Stimulated activated CD8-positive, alpha-beta memory T cell treated with anti-CD3 and anti-CD28 coated beads, Interleukin-2, amount 100 ng/mL, for 48 hours (primary cell): ENCODE results near the gene LHX1.

Source experiments
- DNase-seq, 2 donors: peaks; one replicate each; pipeline ENCODE4 v3.0.0-alpha.2; 2020; ENCODE audit warnings: low read depth in 2 of 2

Gene LHX1

GRCh38 chr17:36922175-36922574, 15.1 kb upstream of the LHX1 start:
- DNase-seq, result no peak

- DNase-seq, result no peak
Measured at GRCh38 chr17:36923814-36924221, 13.5 kb upstream of the LHX1 start.

GRCh38 chr17:36926226-36926625, 11.0 kb upstream of the LHX1 start:
- DNase-seq, result no peak

GRCh38 chr17:36926701-36927100, 10.6 kb upstream of the LHX1 start:
- DNase-seq, result no peak

DNA sequence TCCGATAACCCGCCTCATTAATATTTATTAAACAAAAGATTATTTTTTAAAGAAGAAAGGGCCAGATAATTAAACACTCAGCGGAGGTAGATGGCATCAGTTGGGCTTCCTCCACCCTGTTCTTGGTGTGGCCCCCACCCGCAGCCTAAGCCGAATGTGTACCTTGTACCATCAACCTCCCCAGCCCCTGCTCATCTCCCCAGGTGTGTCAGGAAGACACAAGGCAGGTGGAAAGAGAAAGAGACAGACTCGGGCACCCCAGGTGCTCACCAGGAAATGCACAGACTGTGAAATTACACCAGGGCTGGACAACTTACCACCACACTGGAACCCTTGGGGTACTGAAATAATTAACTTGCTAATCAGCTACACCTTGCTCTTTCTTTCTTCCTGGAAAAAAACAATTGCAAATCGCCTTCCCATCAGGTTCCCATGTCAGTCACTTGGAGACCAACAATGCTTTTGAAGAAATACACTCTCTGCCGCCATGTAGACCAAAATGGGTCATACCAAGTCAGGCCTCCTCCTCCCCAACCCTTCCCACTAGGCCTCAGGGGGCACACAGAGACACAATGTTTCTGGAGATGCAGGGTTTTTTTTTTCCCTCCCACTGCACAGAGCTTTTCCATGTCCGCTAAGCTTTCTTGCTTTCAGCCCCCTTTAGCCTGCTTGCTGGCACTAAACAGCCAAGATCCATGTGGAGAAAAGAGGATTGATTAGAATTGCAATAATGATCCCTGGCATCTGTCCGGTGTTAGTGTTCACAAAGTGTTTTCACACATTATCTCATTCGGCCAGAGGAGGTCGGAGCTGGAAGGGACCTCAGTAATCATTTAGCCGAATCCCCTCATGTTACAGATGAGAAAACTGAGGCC, 8.6 kb upstream of the LHX1 start:
- DNase-seq, result no peak

- no peak for DNase-seq
Measured at GRCh38 chr17:36929851-36930582, 7.3 kb upstream of the LHX1 start.

DNA sequence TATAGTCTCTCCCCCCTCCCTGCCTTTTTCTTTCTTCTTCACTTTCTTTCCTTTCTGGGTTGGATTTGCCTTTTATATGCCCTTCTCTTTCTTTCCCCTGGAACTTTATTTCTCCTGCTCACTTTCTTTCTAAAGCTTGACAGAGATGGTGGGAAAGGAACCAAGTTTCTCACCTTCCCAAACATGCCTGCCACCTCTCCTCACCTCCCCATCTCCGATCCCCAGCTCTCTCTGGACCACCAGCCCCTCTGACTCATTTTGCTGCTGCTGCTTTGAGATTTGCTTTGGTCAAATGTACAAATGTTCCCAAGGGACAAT, 6.7 kb upstream of the LHX1 start:
- no peak for DNase-seq

DNA sequence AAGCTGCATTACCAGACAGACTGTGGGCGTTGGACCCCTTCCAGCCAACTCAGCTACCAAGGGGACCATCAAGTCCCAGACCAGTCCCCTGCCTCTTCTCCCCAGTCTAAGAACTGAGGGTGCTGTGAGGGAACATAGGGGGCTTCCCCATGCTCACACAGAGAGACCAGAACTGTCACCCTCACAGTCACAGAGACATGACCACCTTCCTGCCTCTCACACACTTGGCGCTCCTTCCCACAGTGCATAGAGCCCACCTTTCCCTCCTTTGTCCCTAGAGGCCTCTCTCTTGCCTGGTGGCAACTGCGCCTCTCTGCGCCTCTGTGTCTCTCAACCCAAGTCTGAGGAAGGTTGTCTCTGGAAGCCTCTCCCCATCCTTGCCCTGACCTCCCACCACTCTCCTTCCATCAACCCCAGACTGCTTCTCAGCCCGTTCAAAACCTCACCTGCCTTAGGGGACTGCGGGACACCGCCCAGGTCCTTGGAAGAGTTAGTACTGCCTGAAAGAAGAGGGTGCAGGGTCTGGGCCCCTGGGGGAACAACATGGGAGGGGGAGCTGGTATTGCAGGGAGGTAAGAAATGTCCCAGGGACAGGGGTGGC, 6.1 kb upstream of the LHX1 start:
- no peak for DNase-seq

DNA sequence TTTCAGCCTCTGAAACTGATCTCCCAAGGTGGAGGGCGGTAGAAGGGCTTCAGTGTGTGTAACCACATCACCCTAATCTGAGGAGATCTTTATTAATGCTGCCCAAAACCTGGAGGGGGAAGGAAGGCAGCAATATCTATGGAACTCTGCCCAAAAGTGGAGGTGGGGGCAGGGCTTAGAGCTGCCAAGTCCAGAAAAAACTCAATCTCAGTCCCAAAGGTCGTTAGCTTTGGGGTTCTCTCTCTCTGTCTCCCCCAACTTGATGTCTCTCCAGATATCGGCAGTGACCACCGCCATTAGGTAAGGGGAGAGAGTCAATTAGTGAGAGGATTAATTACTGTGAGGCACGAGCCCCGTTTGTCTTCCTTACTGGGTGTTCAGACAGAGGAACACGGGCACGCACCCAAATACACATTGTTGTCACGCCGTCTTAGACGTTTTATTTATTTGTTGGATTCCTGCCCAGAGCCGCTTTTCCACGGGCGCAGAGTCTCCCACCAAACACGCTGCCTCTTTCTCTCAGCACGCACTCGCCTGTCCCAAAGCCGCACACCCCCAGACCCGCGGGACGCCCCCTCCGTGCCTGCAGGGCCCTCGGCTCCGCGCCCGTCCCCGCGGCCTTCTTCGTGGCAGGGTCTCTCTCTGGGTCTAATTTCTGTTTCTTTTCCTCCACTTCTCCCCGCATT, 5.4 kb upstream of the LHX1 start:
- DNase-seq, result no peak

- DNase-seq, result no peak
Measured at GRCh38 chr17:36932383-36932693, 4.9 kb upstream of the LHX1 start.

- no peak for DNase-seq
Measured at GRCh38 chr17:36932694-36933511, 4.4 kb upstream of the LHX1 start.

GRCh38 chr17:36933512-36934143, 3.6 kb upstream of the LHX1 start:
- DNase-seq, result no peak

DNA sequence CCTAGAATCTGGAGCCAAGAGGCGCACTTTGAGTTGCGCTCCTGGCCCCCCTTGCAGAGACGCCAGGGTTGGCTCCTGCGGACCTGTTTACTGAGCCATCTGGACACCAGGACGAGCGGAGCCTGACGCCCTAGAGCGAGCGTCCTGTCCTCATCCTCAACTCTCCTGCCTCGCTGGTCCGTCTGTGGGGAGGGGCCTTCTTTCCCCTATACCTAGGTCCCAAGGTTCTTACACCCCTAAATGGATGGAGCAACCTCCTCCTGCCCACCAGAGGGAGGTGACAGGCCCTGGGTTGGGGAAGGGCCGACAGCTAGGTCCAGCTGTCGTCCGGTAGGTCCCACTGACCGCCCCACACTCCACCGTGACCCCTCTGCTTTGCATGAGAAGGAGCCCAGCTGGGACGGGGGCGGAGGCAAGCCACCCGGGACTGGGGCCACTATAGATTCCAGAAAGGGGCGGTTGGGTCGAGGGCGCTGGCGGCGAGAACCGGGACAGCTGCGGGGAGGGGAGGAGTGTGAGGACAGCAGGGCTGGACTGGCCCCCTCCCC, 3.1 kb upstream of the LHX1 start:
- DNase-seq, result no peak

GRCh38 chr17:36934692-36935630, 2.3 kb upstream of the LHX1 start:
- DNase-seq, result no peak

DNA sequence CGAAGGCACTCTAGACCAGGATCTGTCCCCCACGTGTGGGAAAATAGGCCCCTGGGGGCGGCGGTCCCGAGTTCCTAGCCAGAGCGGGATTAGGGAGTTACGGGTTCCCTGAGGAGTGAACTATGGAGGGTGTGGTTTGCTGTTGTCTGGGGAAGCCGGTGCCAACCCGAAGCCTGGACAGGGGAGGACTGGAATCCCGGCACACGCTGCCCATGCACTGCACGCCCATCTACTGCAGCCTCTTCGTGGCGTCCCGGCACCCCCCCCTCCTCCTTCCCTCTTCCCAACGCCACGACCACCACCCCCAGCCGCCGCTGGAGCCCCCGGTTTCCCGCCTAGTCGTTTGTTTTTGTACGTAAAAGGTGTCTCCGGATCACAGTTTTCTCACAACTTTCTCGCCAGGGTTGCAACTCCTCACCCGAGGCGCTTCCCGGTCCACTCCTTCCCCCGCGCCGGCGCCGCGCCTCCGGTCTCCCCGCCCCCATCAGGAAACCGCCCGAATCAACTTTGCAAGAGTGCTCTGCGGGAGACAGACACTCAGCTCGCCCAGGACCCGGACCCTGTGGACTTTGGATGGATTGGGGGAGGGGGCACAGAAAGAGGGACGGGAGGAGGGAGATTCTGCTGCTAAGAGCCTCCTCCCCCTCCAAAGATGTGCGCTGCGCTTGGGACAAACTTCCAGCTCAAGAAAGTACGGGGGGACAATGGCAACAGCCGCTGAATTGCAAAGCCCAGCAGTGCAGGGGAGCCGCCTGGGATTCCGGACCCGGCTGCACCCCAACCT, 1.4 kb upstream of the LHX1 start:
- DNase-seq, result no peak

- no peak for DNase-seq
Measured at GRCh38 chr17:36936455-36937000, 747 bp upstream of the LHX1 start.

- DNase-seq, result no peak
Measured at GRCh38 chr17:36937959-36938565, 787 bp downstream of the LHX1 start.

DNA sequence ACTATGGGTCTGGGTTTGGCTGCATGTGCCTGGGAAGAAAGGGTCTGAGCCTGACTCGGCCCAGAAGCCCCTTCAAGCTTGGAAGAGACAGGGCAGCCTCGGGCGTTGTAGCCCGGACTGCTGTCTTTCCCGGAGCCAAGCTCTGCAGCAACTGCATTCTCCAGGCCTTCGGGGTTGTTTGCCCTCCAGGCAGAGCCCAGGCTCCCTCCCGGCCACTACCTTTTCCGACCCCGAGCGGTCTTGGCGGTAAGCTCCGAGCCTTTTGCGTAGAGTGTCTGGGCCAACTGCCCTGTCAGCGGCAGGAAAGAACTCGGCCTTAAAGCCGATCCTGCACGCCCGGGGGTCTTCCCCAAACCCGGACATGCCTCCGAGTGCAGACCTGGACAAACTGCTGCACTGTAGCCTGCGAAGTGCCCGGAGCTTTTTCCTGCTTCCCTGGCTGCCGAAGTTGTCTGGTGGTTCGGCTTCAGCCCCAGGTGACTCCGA, 1.3 kb downstream of the LHX1 start:
- DNase-seq, result no peak
